CD4-positive, alpha-beta T cell treated with Interleukin-6 for 4 hours (primary cell): ENCODE data around the gene SMAD6.

Experiments used
- DNase-seq: peaks from one replicate; pipeline ENCODE4 v3.0.0-alpha.2; 2020; ENCODE audit warnings: mixed read lengths

SMAD6 gene

DNA sequence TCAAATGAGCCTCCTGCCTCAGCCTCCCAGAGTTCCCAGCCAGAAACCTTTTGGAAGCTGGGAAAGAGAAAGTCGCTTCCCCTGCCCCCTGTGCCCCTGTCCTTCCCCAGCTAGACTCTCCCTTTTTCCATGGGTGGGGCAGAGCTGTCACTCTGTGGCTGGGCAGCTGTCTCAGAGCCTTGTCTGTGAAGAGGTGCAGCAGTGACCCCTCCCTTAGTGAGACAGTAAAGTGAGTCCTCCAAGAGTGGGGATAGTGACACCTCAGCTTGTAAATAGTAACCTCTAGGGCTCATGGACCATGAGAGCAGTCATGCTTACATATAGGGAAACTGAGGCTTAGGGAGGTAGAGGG lies 76.3 kb downstream of the SMAD6 start:
- DNase-seq, result no peak

DNA sequence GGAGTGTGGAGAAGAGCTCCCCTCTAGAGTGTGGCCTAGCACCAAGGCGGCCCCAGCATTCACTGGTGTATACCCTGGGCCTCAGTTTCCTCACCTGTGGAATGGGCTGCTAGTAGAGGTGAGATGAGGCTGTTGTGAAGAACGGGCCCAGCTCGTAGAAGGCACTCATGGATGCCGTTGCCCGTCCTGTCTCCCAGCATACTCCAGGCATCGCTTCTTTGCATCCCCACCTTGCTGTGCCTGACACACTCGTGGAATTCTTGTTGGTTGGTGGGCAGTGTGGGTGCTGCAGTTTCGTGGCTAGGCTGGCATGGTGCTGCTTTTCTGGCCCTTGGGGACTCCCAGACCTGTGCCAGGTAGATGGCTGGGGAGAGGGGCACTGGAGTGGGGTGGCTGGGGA lies 76.7 kb downstream of the SMAD6 start:
- no peak for DNase-seq

DNA sequence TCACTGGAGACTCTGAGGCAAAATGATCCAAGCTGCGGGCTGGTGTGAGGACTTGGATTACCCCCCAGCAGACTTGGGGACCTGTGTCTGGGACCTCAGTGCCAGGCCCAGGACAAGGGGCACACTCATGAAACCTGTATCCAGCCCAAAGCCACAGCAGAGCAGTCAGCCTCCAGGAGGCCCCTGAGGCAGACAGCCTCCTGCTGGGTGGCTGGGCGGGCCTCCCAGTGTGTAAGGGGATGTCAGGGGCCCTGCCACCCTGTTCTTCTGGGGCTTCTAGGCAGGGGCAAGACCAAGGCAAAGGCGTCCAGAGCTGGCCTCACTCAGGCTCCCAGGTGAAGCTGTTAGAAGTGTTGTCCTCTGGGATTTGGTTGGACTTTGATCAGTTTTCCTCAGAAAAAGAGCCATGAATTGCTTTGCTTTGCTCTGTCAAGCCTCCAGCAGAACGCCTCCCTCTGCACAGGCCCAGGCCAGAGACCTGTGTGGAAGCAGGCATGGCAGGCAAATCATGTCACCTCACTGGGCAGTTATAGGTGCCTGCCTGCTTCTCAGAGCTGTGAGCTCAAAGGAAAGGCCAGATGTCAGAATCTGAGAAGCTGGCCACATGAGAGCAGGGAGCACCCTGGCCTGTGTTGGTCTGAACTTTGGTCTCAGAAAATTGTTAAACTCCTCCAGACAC lies 77.4 kb downstream of the SMAD6 start:
- no peak for DNase-seq

DNA sequence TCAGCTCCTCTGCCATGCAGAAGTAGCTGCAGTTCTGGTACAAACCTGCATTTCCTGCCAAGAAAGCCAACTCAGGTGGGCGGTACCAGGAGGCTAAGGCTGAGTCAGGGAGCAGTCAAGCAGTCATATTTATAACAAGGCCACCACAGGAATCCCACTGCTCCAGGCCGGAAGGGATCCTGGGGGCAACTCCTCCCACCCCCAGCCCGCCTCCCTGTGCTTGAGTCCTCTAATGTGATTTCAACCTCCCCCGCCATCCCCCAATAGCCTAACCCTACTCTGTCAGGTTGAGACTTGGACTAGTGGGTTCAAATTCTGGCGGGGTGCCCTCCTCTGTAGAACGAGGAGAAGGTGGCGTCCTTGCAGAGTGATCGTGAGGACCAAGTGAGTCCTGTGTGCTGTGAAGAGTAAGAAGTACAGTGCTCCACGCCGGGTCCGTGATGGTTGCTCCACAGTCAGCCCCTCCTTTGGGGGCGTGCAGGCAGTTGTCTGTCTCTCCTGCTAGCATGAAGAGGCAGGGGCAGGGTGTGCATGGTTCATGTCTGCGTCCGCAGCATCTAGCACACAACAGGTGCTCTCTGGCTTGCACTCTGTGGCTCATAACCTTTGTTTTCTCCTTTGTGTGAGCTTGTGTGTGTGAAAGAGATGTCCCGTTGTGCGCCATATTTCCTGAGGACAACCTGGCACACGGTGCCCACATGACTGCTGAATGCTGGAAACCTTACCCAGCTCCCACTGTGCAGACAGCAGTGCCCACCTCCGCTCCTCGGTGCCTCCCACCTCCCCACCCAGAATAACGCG lies 78.3 kb downstream of the SMAD6 start:
- DNase-seq, result no peak

DNA sequence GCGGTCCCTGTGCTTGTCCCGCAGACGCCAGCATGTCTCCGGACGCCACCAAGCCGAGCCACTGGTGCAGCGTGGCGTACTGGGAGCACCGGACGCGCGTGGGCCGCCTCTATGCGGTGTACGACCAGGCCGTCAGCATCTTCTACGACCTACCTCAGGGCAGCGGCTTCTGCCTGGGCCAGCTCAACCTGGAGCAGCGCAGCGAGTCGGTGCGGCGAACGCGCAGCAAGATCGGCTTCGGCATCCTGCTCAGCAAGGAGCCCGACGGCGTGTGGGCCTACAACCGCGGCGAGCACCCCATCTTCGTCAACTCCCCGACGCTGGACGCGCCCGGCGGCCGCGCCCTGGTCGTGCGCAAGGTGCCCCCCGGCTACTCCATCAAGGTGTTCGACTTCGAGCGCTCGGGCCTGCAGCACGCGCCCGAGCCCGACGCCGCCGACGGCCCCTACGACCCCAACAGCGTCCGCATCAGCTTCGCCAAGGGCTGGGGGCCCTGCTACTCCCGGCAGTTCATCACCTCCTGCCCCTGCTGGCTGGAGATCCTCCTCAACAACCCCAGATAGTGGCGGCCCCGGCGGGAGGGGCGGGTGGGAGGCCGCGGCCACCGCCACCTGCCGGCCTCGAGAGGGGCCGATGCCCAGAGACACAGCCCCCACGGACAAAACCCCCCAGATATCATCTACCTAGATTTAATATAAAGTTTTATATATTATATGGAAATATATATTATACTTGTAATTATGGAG lies 79.1 kb downstream of the SMAD6 start:
- DNase-seq, result no peak

DNA sequence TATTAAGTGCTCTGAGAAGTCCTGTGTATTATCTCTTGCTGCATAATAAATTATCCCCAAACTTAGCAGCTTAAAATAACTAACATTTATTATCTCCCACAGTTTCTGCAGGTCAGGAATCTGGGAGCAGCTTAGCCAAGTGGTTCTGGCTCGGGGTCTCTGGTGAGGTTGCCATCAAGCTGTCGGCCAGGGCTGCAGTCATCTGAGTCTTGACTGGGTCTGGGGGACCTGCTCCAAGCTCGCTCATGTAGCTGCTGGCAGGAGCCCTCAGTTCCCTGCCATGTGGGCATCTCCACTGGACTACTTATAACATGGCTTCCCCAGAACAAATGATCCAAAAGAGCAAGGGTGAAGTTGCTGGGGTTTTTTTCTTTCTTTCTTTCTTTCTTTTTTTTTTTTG lies 80.7 kb downstream of the SMAD6 start:
- DNase-seq, result no peak

DNA sequence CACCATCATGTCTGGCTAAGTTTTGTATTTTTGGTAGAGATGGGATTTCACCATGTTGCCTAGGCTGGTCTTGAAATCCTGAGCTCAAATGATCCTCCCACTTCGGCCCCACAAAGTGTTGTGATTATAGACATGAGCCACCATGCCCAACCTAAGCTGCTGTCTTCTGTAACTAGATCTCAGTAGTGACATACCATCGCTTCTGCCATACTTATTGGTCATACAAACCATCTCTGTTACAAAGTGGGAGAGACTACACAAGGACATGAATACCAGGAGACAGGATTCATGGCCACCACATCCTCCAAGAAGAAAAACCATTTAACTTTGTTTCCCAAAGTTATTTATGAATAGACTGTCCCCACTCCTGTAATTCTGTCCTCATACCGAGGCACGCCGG lies 81.3 kb downstream of the SMAD6 start:
- DNase-seq, result no peak

DNA sequence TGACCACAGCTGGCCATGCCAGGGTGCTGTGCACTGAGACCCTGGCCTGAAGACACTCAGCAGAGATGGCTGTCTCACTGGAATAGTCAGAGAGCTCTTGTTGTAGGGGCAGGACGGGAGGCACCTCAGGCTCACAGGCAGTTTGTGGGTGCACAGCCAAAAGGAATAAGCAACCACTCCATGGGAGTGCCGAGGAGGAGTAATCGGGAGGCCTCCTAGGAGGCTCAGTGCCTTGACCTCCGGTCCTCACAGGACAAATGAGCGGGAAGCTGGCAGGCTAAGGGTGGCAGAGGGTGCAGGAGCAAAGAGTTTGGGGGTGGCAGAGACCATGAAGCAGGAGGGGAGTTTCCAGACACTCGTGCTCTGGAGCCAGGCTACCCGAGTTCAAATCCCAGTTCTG lies 81.7 kb downstream of the SMAD6 start:
- no peak for DNase-seq

DNA sequence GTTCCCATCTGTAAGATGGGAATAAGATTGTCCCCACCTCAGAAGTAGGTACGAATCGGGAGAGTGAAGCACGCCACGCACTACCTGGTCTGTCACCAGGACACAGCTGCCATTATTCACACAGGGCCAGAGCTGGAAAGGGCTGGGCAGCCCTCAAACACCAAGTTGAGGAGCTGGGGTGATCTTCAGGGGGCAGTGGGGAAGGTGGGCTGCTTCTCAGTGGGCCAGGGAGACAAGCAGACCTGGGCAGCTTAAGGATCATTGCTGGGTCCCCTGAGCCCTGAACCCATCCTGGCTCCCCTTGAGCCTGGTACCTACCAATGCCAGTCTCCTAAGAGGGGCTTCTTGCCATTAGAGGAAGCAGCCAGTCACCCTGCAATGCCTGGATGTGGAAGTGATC lies 82.1 kb downstream of the SMAD6 start:
- no peak for DNase-seq

DNA sequence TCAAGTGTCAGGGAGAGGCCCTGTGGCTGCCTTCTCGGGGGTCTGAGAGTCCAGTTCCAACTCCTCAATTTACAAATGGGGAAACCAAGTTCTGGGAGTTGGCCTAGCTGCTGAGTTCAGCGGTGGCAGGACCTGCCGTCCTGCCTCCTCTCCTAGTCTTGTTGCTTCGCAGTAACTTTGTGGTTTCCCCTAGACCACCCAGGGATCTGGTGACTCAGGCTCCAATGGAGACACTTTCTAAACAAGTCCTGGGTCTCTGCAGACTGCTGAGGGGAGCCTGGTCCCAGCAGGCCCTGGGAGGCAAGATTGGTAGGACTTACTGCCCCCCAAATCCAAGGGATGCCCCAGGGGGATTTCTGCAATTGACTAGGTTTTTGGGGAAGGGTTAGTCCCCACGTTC lies 83.6 kb downstream of the SMAD6 start:
- no peak for DNase-seq

DNA sequence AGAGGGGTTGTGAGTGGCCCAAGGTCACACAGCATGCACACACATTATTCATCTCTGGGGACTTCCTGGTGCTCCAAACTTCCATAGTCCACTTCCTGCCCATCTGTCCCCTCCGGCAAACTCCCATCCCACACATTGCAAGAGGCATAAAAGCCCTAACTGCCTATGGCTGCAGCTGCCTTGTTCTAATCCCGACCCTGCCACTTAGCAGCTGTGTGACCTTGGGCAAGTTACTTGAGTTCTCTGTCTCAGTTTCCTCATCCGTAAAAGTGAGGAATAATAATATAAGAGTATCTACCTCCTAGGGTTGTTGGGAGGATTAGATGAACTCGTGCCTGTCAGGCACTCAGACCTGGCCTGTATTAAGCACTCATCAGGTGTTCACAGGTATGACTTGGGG lies 84.2 kb downstream of the SMAD6 start:
- no peak for DNase-seq

DNA sequence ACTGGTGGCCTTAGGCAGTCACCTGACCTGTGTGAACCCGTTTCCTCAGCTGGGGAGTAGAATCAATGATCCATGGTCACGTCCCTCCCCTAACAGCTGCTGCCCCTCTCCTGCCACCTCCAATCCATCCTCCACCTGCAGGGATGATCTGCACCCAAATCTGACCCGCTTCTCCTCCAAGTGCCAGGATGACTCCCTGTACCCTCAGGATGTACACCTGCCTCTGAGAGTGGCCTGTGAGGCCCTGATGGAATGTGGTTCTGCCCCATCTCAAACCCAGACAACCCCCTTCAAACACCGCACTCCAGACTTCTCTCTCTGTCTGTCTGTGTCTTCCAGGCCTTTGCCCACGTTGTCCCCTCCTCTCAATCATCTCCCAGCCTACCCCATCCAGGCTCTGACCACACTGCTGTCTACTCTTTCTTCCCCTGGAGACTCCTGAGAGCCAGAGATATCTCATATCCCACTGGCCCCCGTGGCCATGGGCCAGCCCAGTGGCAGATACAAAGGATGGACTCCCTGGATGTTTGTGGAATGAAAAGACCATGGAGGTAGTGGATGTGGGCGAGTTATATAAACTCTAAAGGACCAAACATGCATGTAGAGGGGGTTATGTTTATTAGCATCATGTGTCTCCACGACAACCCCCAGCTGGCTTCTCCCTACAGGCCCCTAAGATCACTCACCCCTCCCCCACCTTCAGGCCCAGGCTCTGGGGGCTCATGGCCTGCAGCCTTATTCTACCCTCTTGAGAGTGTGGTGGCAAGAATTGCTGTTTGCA lies 84.9 kb downstream of the SMAD6 start:
- DNase-seq, result no peak

DNA sequence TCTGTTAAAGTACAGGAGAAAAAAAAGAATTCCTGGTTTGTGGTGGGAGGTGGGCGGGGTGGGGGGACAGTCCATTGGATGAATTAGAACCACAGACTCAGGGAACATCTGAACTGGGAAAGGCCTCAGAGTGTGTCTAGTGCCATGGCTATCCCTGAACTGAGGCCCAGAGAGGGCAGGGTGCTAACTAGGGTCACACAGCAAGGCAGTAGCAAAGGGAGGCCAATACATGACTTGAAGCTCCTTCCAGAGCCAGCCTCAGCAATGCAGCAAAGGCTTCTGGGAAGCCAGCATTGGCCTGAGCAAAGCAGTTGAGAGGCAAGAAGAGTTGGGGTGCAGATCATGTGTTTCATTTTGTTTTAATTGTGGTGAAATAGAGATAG lies 85.4 kb downstream of the SMAD6 start:
- no peak for DNase-seq

DNA sequence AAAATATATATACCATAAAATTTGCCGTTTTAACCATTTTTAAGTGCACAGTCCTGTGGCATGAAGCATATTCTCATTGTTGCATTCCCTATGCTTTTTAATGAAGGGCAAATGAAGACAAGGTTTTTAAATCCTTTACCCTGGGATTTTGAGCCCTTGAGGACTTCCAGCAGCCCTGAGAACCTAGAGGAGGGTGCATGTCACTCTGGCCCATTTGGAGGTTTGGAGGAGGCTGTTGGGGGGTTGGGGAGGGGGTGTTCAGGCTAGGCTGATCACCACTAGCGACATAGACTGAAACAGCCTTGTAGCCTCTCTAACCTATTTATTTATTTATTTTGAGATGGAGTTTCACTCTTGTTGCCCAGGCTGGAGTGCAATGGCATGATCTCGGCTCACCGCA lies 86.0 kb downstream of the SMAD6 start:
- no peak for DNase-seq

DNA sequence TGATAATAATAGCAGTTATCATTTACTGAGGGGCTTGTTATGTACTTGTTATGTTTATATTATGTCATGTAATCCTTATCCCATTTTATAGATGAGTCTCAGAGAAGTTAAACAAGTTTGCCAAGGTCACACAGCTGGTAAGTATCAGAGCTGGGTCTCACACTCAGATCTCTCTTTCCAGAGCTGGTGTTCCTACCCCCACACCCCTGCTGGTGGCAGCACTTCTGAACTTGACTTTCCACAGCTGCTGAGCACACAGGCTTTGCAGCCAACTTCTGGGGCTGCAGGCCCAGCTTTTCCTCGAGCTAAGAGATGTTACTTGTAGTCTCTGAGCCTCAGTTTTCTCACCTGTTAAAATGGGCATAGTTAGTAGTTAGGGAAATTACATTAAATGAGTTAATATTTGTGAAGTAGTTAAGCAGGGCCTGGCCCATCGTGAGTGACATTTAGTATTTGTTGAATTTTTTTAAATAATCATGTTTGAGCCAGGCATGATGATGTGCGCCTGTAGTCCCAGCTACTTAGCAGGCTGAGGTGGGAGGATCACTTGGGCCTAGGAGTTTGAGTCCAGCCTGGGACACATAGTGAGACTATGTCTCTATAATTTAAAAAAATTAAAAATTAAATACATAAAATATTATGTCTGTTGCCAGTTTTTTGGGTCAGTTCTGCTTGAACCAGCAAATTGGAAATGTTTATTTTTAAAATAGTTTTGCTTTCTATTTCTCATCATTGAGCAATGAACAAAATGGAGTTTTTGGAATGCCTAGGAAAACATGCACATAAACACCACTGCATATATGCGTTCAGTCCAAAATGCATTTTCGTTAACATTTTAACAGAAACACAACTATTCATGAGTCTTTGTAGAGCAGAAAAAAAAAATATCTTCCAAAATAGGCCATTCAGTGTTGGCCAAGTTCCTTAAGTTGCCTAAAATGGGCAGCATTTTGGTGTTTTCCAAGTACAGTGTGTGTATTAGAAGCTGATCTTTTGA lies 87.3 kb downstream of the SMAD6 start:
- no peak for DNase-seq

DNA sequence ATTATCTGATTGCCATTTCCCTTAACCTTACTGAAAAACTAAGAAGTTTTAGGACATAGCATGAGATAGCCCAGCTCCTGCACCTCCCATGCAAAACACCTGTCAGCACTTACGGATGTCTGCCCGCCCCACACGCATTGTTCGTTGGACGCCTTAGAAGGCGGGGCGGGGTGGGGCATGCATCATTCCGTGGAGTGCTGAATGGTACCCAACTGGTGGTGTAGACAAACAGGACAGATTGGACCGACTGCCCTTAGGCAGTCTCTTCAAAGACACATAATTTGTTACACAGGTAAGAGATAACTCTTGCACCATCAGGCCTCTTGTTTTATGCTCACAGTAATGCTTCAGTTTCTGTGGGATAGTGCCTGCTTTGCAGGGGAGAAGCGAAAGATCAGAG lies 93.8 kb downstream of the SMAD6 start:
- DNase-seq, result no peak

DNA sequence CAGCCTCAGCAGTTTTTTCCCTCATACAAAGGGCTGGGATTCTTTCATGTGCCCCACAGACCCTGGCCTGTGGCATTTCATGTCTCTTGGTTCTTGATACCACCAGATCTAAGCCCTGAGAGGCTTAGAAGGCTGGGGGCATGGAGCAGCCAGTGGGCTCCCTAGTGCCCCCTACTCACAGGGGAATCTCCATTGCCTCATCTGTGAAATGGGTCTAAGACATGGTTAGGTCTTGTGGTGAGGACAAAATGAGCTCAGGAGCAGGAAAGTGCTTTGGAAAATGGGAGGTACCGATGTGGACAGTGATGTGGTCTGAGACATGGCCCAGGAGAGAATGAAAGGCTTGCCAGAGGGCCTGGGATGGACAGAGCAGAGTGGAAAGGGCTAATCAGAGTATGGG lies 94.3 kb downstream of the SMAD6 start:
- DNase-seq, result no peak

DNA sequence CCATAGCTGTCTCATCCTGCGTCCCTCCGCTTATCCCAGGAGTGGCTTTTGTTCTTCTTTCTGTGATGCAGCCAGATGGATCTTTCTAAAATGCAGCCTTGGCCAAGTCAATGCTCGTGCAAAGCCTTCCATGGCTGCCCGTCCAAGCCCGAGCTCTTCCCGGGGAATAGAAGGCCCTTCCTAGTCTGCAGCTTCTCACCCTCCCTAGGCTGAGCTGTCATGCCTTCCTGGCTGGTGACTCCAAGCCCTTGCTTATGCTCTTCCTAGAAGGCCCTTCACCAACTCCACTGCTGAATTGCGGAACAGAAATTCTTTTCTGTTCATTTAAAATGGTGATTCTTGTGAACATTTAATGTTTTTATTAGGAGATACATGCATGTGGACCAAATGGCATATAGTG lies 95.9 kb downstream of the SMAD6 start:
- DNase-seq, result no peak

DNA sequence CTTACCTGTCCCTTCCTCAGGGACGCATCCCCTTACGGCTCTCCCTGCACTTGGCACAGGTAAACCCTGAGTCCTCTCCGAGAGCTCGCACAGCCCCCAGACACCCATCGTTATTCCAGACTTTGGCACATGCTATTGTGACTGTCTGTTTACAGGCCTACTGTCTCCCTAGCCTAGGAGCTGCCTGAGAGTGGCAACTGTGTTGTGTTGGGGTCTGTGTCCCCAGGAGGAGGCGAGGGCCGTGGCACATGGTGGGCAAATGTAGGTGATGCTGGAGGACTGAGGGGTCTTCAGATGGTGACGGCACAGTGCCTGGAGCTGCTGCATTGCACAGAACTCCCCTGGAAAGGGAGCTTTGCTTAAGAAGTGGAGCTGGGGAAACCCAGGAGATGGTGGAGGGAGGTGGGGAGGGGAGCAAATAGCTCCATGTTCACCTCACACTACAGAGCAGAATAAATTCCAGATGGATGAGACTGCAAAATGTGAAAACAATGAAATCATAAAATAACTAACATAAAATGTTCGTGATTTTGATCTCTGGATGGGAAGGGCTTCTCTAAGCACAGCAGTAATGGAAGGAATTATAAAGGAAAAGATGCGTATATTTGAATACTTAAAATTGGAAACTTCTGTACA lies 96.5 kb downstream of the SMAD6 start:
- no peak for DNase-seq

DNA sequence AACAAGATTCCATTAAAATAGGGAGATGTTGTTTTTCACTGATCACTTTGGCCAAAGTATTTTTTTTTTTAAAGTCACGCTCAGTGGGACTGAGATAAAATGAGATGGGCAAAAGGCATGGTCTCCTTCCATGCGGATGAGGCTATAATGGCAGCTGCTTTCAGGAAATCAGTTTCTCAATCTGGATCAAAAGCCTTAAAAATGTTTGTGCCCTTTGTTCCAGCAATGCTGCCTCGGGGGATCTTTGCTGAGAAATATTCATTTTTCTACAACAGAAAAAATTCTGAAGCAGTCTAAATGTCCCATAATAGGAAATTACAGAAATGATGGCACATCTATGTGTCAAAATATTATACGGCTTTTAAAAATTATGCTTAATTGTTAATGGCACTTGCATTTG lies 97.2 kb downstream of the SMAD6 start:
- no peak for DNase-seq

DNA sequence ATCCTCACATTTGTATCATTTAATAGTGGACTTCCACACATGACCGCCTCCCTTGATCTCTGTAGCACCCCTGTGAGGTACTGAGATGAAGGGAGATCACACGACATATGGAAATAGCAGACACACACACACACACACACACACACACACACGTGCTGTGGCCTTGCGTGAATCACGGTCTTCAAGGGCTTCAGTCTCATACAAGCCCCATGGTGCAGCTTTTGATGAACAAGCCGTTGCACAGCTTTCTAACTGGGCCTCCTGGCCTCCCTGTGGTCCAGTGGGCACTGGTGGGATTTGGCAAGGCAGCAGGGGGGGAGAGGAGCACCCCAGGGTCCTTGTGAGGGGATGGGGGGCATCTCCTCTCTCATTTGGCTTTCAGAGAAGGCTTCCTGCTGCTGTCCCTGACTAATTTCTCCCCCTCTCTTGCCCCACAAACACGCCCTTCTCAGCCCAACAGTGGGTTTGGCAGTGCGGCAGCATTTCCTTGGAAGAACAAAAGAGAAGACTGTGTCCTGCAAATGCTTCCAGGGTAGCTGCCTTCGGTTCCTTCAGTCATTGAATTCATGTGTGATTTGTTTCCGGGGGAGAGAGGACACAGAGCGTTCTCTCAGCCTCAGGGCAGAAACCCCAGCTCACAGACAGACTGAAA lies 98.7 kb downstream of the SMAD6 start:
- no peak for DNase-seq
